Forelimb muscle (tissue), 1 donor: Measurements from ENCODE around the gene SLC4A4. TPM values are rescaled to one million over a fixed set of nuclear protein-coding genes. Genes with fewer than 3 reads are reported as not detected.

Experiments
- DNase-seq: peaks from one replicate; pipeline ENCODE4 v3.0.0-alpha.2; 2013; ENCODE audit warnings: low read depth
- polyA plus RNA-seq: library from polyadenylated mRNA; unstranded; fragments of 120-200 nt; gene quantifications from one replicate; pipeline ENCODE4 v1.2.1, GENCODE V29; 2013; ENCODE audit not compliant: insufficient read length

SLC4A4 gene
- polyA plus RNA-seq, 1 donor: 10.4 TPM

DNA sequence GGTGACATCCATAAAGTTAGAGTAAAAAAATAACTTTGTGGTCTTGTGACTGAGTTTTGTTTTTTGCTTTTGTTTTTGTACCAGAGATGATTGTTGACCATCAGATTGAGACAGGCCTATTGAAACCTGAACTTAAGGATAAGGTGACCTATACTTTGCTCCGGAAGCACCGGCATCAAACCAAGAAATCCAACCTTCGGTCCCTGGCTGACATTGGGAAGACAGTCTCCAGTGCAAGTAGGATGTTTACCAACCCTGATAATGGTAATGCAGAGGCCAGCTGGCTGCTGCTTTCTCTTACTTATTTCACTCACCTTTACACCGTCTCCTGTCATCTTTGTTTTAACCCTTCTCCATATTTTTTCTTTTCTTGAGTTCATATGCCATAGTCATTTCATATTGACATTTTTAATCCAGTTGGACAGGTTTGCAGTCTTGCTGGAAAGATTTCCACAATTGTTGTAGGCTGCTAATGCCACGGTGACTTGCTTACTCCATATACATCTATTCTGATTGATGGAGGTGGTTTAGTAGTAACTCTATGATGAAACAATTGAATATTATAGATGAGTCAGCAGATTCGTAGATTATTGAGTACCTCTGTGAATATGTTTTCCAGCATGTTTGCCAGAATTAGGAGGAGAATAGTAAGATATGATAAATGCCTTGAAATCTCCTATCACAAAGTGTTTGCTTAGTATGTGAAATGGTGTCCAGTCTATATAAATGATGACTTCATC, 18.3 kb downstream of the SLC4A4 start:
- no peak for DNase-seq

DNA sequence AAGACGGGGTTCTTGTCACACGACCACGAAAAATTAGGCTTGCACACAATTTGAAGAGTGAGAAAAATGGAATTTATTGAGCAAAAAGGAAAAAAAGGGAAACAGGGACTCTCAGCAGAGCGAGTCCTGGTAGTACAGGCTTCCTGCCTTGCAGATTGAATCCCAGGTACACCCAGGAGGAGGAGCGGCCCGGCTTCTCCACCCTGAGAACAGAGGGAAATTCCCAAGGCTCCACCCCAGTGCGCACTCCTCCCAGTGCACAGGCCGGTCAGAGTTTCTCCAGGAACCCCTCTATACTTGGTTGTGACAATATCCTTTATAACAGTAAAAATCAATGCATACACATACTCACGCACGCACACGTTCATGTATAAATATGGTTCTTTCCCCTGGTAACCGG, 22.0 kb downstream of the SLC4A4 start:
- DNase-seq: no peak

DNA sequence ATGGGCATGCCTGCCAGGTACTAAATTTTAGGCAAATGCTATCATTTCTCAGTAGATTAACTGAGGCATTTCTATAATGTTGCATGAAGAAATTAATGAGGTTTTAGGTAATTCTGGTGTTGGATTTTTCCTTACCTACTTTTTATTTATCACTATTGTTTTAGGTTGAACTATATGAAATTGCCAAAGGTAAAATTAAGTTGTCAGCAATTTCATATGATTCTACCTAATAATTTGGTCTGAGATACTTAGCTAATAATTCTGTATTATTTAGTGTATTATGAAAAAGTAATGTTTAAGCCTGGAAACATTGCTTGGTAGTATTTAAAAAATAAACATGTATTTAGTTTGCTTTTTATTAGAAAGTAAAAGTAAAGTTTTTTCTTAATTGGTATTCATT, 22.7 kb downstream of the SLC4A4 start:
- no peak for DNase-seq

DNA sequence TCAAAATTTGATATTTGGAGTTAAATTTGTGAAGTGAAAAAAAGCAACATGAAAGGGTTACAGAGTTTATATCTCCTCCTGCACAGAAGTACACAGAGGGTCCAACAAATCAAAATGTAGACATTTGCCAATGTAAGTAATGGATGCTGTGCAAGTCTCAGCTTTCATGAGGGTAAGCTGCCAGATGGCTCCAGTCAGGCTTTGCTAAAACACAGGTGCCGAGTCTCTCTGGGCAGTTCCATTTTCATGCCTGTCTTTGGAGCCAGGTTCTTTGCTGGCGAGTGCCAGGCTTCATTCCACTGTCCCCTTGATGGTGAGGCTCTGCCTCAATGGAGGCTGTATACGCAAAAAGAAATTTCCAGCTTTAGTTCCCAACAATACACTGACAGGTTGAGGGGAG, 27.9 kb downstream of the SLC4A4 start:
- no peak for DNase-seq

DNA sequence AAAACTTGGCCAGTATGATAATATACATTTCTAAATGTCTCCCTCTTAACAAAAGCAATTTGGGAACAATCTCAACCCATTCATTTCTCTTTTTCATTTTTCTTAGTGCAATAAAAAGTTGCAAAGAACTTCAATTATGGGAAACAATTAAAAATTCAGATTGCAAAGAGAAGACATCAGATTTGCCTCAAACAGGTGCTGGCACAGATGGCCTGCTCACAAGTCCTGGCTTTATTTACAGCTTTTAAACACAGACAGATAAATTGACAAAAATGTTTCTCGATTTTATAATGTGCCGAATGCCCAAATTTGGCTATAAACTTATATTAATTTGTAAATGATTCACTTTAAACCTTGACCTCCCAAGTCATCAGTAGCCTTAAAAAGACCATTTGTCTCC, 28.7 kb downstream of the SLC4A4 start:
- no peak for DNase-seq

DNA sequence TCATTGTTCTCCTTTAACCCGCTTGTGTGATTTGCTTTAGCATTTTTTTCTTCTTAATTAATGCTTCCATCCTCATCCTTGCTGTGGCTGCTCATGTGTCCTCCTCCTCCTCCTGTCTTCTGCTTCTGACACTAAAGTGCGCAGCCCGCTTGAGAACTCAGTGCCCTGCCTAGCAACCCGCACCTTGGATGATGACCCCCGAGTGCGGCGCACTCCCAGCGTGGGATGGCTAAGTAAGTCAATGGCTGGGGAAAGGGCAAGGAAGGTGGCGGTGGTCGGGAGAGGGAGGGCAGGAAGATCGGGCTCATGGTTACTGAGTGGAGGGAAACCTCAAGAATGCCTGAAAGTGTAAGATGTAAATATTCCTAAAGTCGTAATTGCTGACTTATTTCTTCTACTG, 30.1 kb downstream of the SLC4A4 start:
- no peak for DNase-seq

DNA sequence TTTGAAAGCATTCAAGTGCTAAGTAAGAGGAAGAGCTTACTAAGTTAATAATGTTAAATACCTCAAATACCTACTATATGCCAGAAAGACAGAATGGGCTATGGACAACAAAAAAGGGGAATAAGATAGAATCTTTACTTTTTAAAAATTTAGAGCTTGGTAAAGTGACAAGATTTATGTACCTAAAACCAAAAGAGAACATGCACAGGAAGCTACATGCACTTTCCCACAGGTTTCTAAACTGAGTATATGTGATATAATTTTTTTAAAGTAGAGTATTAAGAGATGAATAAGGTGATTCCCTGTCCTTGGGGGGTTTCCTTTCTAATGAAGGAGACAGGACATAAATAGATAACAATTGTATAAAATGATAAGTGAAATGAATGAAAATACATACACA, 30.7 kb downstream of the SLC4A4 start:
- DNase-seq: no peak

DNA sequence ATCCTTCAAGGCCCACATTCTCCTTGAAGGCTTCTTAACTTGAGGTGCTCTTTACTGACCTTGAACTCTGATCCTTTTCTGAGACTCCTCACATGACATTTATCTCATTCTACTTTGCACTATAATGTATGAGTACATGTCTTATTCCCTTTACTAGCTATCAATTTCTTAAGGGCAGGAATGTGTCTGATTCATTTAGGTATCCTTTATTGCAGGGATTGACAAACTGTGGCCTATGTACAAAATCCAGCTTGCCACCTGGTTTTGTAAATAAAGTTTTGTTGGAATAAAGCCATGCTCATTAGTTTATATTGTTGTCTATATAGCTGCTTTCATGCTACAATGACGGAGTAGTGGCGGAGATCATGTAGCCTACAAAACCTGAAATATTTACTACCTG, 36.7 kb downstream of the SLC4A4 start:
- no peak for DNase-seq

DNA sequence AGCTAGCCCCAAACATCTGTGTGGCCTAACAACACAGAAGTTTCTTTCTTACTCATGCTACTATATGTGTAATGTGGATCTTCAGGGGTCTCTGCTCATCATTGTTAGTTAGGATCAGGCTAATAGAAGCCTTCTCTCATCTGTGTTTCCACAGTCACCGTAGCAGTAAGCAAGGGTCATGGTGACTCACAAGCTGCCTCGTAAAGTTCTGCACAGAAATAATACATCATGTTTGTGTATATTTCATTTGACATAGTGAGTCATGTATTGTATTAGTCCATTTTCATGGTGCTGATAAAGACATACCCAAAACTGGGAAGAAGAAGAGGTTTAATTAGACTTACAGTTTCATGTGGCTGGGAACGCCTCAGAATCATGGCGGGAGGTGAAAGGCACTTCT, 38.7 kb downstream of the SLC4A4 start:
- DNase-seq: no peak

DNA sequence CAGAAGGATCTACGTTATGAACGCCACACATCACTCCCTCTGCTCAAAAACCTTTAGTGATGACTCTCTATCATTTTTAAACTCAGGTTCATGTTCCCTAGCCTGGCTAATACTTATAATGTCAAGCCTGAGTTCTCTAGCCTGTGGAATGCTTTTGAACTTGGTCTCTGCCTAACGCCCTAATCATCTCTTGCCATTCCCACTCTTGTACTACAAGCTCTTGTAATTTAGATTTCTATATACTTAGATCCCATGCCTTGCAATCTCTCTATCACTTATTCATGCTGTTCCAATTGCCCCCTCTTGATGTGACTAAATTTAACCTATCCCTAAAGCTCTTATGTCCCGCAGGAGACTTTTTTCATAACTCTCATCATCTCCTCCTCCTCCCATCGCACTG, 40.3 kb downstream of the SLC4A4 start:
- DNase-seq: no peak

DNA sequence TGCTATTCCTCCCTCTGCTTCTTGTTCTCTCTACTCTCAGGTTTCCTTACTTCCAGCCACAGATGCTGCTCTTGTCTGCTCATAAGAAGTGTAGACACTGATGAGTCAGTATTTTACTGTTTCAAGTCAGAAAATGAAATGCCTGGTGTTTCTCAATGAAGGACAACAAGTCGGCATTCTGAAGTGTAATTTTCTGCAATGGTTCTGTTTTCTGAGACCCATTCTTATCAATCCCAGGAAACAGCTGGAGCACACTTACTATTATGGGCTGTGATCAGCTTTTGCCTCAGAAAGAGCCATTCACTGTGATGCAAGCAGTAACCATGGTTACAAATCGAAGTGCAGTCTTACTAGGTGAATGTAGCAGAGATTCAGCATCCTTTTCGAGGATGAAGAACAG, 42.0 kb downstream of the SLC4A4 start:
- no peak for DNase-seq

DNA sequence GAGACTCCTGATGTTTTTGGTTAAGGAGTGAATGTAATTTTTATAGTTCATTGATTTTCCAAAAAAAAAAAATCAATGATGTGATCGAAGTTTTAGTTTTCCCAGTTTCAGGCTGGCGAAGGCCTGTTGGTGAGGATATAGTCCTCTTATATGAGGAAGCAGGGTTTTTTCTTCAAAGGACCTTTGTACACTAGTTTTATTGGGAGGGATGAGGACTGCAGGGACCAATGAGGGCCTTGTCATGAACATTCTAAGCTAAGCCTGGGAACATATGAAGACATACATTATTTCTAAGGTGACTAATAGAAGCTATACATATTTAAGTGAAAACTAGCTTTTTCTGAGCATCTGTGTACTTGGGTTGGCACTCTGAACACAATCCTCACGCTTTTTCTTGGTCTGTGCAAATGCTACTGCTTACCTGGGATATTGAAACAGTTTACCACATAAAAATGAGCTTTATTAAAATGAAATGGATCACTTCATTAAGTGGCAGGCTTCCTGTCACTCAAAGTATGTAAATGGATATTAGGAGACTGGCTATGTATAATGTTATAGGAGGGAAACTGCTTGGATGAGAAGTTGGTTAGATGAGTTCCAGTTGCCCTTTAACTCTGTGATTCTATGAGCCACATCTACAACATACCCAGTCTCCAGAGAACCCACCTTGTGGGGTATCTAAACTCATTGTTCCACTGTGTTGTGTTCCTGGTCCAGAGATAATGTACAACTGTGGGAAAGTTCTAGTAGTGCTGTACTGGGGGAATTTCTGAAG, 43.5 kb downstream of the SLC4A4 start:
- no peak for DNase-seq

DNA sequence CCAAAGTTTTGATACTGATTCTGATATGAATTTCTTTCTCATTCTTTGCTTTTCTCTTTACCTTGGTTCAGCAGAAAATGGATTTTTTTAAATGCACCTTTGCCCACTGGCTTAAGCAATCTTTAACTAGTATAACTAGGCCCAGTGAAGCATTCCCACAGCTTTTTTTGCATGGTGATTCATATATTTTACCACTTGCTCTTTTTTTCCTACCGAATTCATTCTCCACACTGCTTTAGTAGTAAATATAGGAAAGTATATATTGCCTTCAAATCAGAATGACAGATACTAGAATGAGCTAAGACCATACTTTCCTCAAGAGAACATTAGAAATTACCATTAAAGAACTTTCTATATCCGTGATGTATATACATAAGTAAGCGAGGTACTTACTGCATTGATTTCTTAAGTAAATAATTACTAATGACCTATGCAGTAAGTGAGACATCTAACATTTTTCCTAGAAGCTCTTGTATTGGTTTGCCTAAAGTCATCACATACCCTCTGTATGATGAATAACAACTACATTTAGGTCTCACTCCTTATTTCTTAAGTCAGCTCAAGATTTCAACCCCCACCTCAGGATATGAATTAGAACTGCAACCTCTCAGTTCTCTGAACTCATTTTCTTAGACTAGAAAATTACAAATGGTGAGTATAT, 44.2 kb downstream of the SLC4A4 start:
- DNase-seq: no peak

DNA sequence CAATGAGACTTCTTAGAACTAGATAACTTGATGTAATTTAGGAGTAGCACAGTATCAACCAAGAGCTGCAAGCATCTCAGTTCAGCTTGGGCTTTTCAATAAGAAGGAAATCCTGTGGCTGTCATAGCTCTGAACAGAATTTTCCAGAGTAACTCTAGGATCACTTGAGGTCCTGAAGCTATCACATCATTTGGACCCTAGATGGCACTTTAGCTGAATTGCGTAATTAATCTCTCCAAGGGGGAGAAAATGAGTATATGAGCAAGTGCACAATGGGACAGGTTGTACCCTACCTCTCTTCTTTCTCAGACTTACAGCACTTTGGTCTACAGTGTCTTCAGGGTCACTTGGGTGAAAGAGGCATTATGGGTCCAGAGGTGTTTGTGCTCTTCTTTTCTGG, 45.2 kb downstream of the SLC4A4 start:
- DNase-seq: no peak

DNA sequence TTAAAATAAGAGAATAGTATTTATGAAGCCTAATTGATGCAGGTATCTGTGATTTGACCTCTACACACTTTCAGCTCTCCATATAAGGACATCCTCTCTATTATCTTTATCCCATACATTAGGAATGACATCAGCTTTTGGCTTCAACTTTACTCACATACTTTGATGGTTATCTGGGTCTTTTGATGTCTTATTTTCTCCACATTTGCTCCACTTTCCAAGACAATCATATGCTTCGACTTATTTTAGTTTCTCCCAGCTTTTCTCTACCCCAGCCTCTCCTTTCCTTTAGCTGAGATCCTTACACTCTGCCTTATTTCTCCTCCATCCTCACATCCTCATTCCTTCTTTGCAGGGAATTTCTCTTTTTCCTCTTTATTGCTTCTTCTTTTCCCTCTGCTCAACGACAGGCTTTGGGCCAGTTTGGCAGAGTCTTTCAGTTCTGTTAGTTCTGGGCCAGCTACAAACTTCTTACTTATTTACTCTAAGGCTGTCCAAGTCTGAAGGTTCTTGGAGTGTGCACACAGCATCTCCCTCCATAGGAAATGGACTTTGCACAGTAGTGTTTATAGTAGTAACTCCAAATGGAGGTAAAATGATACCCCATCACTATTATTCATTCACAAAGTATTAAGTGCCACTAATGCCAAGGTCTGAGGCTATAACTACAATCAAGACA, 50.5 kb downstream of the SLC4A4 start:
- peak; percentile 34 for DNase-seq

DNA sequence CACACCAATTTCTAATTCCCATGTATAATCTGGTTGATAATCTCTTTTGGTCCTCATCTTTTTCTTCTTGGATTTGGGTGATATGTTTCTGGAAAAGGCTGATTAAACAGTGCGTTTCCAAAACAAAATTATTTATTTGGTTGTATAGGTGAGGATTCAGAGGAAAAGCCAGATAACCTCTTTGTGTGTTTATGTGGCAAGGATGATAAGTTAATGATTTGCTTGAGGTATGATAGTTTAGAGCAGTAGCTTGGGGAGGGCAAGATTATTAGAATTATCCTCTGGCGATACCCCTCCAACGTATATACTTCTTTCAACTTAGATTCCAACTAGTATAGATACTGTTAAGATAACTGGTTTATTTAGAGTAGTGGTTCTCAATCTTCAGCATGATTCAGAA, 53.3 kb downstream of the SLC4A4 start:
- DNase-seq: no peak

DNA sequence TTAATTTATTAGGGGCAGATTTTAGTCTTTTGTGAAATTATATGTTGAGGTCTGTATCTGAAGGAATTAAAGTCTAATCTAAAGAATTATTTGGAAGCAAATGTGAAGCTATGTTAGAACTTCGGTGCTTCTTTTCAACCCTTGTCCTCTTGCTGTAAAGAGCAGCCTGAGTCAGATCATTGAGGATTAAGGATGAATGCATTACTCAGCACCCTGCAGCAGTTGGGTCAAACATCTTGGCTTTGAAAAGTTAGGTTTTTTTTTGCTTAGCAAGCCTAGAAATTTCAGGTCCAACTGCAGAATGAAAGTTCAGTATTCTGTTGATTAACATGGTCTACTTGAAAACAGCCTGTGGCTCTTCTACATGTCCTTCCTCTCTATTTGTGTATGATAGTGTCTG, 57.6 kb downstream of the SLC4A4 start:
- DNase-seq: no peak

DNA sequence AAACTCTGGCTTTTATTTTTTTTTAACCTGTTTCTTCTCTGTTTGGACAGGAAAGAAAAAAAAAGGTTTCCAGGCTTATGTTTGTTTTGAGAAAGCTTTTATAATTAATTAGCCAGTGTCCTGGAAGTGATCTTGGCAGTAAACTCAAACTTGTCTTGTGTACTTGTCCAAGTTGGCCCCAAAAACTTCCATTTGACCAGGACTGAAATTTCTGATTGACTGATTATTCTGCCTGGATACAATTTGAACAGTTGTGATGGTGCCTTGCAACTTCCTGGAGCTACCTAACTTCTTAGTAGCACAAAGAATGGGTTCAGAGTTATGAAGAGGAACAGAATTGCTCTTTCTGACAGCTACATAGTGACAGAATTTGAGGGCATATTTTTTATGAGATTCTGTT, 62.0 kb downstream of the SLC4A4 start:
- no peak for DNase-seq

DNA sequence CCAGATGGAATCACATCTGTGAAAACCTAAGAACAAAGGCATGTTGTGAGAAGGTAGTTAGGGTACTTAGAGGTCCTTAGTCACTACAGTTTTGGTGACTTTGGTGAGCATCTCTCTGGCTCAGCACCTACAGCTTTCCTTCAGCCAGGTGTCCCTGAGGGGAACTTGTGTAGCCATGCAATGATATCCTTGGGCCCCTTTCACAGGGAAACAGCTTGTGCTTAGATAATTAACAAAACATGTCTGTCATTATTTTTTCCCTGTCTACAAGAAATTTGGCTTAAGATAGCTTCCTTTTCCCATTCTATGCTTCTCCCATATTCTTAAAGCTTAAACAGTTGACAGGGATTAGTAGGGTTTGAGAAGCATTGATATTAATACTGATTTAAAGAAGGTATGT, 63.8 kb downstream of the SLC4A4 start:
- DNase-seq: no peak

DNA sequence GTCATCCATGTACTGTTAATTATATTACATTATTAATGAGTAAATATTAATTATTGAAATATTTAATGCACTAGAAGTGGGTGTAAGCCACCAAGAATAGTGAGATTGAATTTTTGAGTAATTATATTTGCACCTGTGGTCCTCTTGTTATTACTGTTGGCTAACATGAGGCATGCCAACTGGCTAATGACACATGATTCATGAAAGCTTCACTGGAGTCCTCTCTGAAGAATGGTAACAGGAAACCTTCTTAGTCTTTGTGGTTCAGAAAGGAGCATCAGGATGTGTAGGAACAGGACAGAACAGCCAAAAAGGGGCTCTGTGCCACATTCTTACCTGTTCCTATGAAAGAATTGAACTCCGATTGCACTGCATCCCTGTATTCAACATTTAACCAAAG, 65.2 kb downstream of the SLC4A4 start:
- no peak for DNase-seq

DNA sequence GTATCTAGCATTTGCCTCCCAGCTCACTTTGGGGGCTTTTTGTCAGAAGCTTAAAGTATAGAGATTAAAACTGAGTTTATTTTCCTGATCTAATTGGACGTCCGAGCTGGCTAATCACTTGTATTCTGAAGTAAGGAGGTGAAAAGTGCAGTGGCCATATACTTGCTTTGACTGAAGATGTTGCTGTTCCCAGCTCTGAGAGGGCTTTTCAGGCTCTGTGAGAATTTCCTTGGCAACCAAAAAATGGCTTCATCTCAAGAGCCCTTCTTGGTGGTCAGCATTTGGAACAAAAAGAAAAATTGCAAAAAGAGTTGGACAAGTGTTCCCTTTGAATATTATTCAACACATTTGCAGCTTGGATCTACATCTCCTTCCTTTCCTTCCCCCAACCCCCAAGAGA, 67.0 kb downstream of the SLC4A4 start:
- DNase-seq: no peak

DNA sequence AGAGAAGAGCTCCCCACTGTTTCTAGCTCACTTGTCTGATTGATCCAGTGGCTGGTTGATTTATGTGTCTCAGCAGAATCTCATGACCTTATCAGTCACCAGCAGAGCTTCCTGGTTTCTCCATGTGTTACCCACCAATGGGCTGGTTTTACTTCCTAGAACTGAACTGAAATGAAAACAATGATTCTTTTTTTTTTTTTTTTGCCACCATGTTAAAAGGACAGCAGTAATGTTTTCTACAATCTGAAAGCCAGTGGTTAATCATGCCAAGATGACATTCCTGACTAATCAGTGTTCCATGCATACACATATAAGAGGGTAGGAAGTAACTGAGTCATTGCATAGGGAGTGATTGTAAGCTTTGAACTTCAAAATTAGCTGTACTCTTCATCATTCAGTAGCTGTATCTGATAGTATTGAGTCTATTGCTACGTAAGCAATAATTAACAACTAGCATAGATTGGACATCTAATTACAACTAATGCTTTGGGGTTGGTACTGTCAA, 67.7 kb downstream of the SLC4A4 start:
- no peak for DNase-seq
